ENCODE measurements around the gene CXCL12. TPM values are rescaled to one million over a fixed set of nuclear protein-coding genes. Genes with fewer than 3 reads are reported as not detected.

CXCL12 gene
- total RNA-seq, 1 donor from 2014 or later, result 23.7 TPM

DNA sequence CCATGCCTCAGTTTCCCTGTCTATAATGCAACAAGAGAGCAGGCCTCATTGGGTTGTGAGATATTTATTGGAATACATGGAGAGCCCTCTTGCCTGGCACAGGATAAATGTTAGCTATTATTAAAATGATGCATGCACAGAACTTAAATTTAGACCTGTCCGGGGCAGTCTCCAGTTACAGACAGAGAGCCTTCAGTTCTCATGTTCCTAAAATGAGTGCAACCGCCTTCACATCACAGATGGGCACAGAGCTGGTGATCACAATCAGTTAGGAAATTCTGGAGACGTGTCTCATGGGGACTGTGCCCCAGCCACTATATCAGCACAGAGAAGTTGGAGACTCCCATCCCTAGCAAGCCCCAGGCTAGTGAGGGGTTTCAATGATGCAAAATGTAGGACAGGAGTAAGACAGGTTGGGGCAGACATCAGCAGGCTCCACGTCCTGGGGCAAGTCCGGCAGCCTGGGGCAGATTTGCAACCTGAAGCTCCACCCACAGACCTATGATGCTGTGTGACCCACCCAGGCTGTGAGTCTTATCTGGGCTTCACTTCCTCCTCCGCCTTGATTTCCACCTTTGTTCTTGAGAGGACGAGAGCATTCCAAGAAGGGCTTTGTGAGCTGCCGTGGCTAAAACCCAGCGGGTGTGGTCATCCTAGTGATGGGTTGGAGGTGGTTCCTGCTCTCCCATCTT, 49.4 kb downstream of the CXCL12 start:
- FAIRE-seq (peak; percentile 5), DNase-seq (ENCODE audit: low read depth) (no peak)
- no peaks in the 10 kb centered on the region for H3K9me3 ChIP-seq (ENCODE audit: insufficient read depth, low read depth, low read length)
- H3K9ac ChIP-seq (ENCODE audit: low read length), result no peak overlapping the region
- H2AFZ ChIP-seq (ENCODE audit: low read depth, low read length), result no peak overlapping the region
- no peaks in the 10 kb centered on the region for H3K36me3 ChIP-seq (ENCODE audit: insufficient read depth, low read length)
- H3K79me2 ChIP-seq (ENCODE audit: insufficient read depth, low read length), result no peaks in the 10 kb centered on the region
- peaks cover 2% of the 10 kb centered on the region for H3K9me3 Mint-ChIP-seq (ENCODE audit: unreplicated experiment)
- peaks cover 7% of the 10 kb centered on the region for H3K27me3 ChIP-seq (ENCODE audit: insufficient read depth, low read length)
- H3K4me1 Mint-ChIP-seq (ENCODE audit: low read depth, unreplicated experiment), result peaks cover 7% of the 10 kb centered on the region
- H3K4me3 Mint-ChIP-seq (ENCODE audit: unreplicated experiment), result no peak overlapping the region
- no peak overlapping the region for H3K4me2 ChIP-seq (ENCODE audit: low read length)
- TF ChIP-seq, protein P1, sequence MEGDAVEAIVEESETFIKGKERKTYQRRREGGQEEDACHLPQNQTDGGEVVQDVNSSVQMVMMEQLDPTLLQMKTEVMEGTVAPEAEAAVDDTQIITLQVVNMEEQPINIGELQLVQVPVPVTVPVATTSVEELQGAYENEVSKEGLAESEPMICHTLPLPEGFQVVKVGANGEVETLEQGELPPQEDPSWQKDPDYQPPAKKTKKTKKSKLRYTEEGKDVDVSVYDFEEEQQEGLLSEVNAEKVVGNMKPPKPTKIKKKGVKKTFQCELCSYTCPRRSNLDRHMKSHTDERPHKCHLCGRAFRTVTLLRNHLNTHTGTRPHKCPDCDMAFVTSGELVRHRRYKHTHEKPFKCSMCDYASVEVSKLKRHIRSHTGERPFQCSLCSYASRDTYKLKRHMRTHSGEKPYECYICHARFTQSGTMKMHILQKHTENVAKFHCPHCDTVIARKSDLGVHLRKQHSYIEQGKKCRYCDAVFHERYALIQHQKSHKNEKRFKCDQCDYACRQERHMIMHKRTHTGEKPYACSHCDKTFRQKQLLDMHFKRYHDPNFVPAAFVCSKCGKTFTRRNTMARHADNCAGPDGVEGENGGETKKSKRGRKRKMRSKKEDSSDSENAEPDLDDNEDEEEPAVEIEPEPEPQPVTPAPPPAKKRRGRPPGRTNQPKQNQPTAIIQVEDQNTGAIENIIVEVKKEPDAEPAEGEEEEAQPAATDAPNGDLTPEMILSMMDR (IDR thresholded peaks at IDR 0.05; ENCODE audit: insufficient read depth, low read depth, low read length), result no peak
- TF ChIP-seq EZH2 (IDR thresholded peaks at IDR 0.05; ENCODE audit: insufficient read depth, low read length), result no peak
- peaks cover 13% of the 10 kb centered on the region for H3K4me1 ChIP-seq (ENCODE audit: insufficient read depth, low read length)
- no peaks in the 10 kb centered on the region for H3K36me3 Mint-ChIP-seq (ENCODE audit: low read depth, unreplicated experiment)
- no peak overlapping the region for H3K27ac ChIP-seq (ENCODE audit: low read depth, low read length)
- H3K4me3 ChIP-seq (ENCODE audit: insufficient read depth, low read depth, low read length), result no peak overlapping the region
- peaks cover 24% of the 10 kb centered on the region for H3K27me3 Mint-ChIP-seq (ENCODE audit: low read depth, unreplicated experiment)
- no peaks in the 10 kb centered on the region for H4K20me1 ChIP-seq (ENCODE audit: insufficient read depth, low read length)
- H3K27ac Mint-ChIP-seq (ENCODE audit: unreplicated experiment), result no peak overlapping the region

DNA sequence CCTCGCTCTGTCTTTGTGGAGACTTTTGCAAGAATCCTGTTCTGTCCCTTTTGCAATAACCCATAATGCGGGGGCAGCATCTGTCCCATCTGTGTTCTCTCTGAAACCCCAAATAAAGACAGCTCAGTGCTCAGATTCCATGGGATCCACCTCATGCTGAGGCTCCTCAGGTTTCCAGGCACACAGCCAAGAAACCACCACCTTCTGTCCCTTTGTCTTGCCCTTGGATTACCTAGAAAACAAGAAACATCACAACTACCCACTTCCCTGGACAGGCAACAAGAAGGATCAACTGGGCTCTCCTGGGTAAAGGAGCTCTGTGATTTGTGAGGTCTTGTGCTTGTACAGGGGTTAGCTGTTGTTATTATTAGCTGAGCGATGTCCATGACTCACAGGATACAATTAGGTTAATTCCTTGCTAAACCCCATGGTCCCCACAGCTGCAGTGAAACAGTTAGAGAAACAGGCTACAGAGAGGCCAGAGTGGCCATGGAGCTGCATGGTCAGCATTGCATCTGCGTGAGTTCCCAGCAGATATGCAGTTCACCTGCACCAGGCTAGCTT, 50.2 kb downstream of the CXCL12 start:
- DNase-seq (ENCODE audit: low read depth) (peak; percentile 73), FAIRE-seq (peak; percentile 82)
- no peaks in the 10 kb centered on the region for H3K36me3 Mint-ChIP-seq (ENCODE audit: low read depth, unreplicated experiment)
- peaks cover 5% of the 10 kb centered on the region for H3K27me3 ChIP-seq (ENCODE audit: insufficient read depth, low read length)
- H3K27ac ChIP-seq (ENCODE audit: low read depth, low read length), result no peak overlapping the region
- no peaks in the 10 kb centered on the region for H3K9me3 ChIP-seq (ENCODE audit: insufficient read depth, low read depth, low read length)
- H3K4me2 ChIP-seq (ENCODE audit: low read length), result peak overlapping the region; percentile 46
- no peak overlapping the region for H3K4me3 ChIP-seq (ENCODE audit: insufficient read depth, low read depth, low read length)
- H3K4me1 Mint-ChIP-seq (ENCODE audit: low read depth, unreplicated experiment), result peaks cover 7% of the 10 kb centered on the region
- H2AFZ ChIP-seq (ENCODE audit: low read depth, low read length), result no peak overlapping the region
- no peaks in the 10 kb centered on the region for H3K79me2 ChIP-seq (ENCODE audit: insufficient read depth, low read length)
- peak overlapping the region; percentile 17 for H3K27ac Mint-ChIP-seq (ENCODE audit: unreplicated experiment)
- no peaks in the 10 kb centered on the region for H4K20me1 ChIP-seq (ENCODE audit: insufficient read depth, low read length)
- H3K27me3 Mint-ChIP-seq (ENCODE audit: low read depth, unreplicated experiment), result peaks cover 22% of the 10 kb centered on the region
- H3K4me3 Mint-ChIP-seq (ENCODE audit: unreplicated experiment), result no peak overlapping the region
- TF ChIP-seq, protein P1 (IDR thresholded peaks at IDR 0.05; ENCODE audit: insufficient read depth, low read depth, low read length), result no peak
- no peak for TF ChIP-seq EZH2 (IDR thresholded peaks at IDR 0.05; ENCODE audit: insufficient read depth, low read length)
- H3K9me3 Mint-ChIP-seq (ENCODE audit: unreplicated experiment), result peaks cover 2% of the 10 kb centered on the region
- H3K9ac ChIP-seq (ENCODE audit: low read length), result no peak overlapping the region
- H3K36me3 ChIP-seq (ENCODE audit: insufficient read depth, low read length), result no peaks in the 10 kb centered on the region
- peaks cover 13% of the 10 kb centered on the region for H3K4me1 ChIP-seq (ENCODE audit: insufficient read depth, low read length)

DNA sequence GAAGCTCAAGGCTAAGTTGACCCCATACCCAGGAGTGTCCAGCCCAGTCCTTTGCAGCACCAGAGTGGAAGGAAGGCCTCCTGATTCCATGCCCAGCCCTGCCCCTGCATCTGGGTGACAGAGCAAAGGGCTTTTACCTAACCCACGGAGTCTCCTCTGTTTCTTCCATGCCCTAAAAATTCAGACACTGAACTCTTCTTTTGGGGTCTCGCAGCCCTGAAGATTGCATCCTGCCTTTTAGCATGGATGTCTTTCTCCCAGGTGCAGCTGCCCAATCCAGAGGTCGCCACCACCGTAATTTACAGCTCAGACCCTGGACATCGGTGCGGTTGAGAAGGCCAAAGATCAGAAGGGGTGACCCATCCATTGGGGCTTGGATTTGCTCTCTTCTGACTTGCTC, 50.8 kb downstream of the CXCL12 start:
- DNase-seq (ENCODE audit: low read depth) (no peak), FAIRE-seq (no peak)
- Histone ChIP-seq H3K79me2 (ENCODE audit: insufficient read depth, low read length) (no peaks in the 10 kb centered on the region), H4K20me1 (ENCODE audit: insufficient read depth, low read length) (no peaks in the 10 kb centered on the region), H3K36me3 (ENCODE audit: insufficient read depth, low read length) (no peaks in the 10 kb centered on the region), H2AFZ (ENCODE audit: low read depth, low read length) (no peak overlapping the region), H3K27ac (ENCODE audit: low read depth, low read length) (no peak overlapping the region), H3K27me3 (ENCODE audit: insufficient read depth, low read length) (peaks cover 1% of the 10 kb centered on the region), H3K4me1 (ENCODE audit: insufficient read depth, low read length) (peaks cover 13% of the 10 kb centered on the region), H3K4me2 (ENCODE audit: low read length) (peak overlapping the region; percentile 46), H3K9me3 (ENCODE audit: insufficient read depth, low read depth, low read length) (no peaks in the 10 kb centered on the region), H3K9ac (ENCODE audit: low read length) (no peak overlapping the region), H3K4me3 (ENCODE audit: insufficient read depth, low read depth, low read length) (no peak overlapping the region)
- H3K27ac Mint-ChIP-seq (ENCODE audit: unreplicated experiment), result no peak overlapping the region
- TF ChIP-seq EZH2 (IDR thresholded peaks at IDR 0.05; ENCODE audit: insufficient read depth, low read length), result no peak
- TF ChIP-seq, protein P1 (IDR thresholded peaks at IDR 0.05; ENCODE audit: insufficient read depth, low read depth, low read length), result no peak
- no peak overlapping the region for H3K4me3 Mint-ChIP-seq (ENCODE audit: unreplicated experiment)
- H3K4me1 Mint-ChIP-seq (ENCODE audit: low read depth, unreplicated experiment), result peaks cover 7% of the 10 kb centered on the region
- peaks cover 22% of the 10 kb centered on the region for H3K27me3 Mint-ChIP-seq (ENCODE audit: low read depth, unreplicated experiment)
- peaks cover 2% of the 10 kb centered on the region for H3K9me3 Mint-ChIP-seq (ENCODE audit: unreplicated experiment)
- no peaks in the 10 kb centered on the region for H3K36me3 Mint-ChIP-seq (ENCODE audit: low read depth, unreplicated experiment)
